Measurements from ENCODE around the gene UNC79. TPM values are rescaled to one million over a fixed set of nuclear protein-coding genes. Genes with fewer than 3 reads are reported as not detected.

Gene UNC79
- total RNA-seq, 1 experiment from 2014 or later: not detected

DNA sequence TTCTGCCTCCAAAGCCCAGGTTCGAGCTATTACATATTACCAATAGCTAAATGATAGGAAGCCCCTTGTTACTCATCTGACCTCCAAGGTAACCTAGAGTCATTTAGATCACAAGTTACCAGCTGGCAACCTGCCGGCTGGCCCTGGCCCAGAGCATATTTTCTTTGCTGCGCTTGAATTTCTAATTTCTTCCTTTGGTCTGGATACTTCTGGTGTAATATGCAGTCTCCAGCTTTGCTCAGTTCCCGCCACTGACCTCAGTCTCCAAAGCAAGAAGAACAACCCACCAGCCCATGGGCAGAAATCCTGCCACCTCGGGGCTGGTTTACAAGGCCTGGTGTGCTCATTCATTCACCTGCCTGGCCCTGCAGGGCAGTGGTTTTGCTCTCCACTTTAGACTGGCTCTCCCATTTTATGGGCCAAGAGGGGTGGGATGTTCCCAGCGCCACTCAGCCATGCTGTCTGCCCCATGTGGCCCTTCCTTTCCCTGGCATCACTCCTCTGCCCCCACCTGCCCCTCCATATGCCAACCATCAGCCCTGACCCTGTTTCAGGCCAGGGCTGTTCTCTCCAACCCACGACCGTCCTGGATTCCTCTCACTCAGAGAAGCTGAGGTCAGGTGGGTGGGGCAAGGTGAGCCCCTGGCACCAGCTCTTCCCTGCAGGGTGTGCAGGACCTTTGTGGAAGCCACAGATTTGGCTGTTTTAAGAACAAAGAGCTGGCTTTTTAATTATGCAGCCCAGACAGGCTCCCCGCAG is 281.5 kb downstream of the UNC79 start:
- no peak overlapping the region for H3K27ac Mint-ChIP-seq (ENCODE audit: unreplicated experiment)

DNA sequence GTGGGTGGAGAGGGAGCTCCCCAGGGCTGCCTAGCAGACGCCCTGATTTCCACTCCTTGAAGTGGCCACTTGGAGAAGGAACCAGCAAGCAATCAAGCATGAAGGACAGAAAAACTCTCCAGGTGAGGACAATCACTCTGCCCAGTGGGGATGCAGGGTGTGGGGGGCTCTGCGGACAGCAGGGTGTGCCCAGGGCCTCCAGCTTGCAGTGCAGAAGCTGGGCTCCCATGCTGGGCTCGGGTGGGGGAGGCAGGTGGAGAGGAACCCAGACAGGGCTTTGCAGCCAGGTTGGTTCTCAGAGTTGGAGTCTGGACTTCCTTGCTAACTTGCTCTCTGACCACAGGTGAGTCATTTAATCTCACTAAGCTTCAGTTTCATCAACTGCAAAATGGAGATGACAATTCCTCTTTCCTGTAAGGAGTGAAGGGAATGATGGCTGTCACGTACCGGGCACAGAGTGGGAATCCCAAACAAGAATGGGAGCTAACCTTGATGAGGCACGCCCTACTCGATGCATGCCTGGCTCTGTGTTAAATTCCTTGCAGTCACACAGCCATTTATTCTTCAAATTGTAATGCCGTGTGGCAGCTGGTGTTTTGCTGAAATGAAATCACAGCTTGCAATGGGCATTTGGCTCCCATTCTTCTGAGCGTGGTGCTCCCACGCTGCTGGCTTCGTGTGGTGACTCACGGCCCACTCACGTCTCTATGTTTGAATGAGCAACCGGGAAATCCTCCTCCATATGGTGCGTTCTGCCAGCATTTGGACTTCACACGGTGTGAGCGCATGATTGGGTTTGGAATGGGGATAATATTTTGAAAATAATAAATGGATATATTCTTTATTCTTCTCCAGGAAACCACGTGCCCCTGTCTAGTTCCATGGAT is 282.3 kb downstream of the UNC79 start:
- Mint-ChIP-seq H3K27ac (ENCODE audit: unreplicated experiment) (no peak overlapping the region), H3K36me3 (ENCODE audit: insufficient read depth, unreplicated experiment) (no peaks in the 10 kb centered on the region), H3K27me3 (ENCODE audit: unreplicated experiment) (peaks cover 85% of the 10 kb centered on the region), H3K4me1 (ENCODE audit: low read depth, unreplicated experiment) (no peaks in the 10 kb centered on the region), H3K4me3 (ENCODE audit: low read depth, unreplicated experiment) (no peak overlapping the region), H3K9me3 (ENCODE audit: low read depth, unreplicated experiment) (no peaks in the 10 kb centered on the region)
- TF ChIP-seq, protein P1, sequence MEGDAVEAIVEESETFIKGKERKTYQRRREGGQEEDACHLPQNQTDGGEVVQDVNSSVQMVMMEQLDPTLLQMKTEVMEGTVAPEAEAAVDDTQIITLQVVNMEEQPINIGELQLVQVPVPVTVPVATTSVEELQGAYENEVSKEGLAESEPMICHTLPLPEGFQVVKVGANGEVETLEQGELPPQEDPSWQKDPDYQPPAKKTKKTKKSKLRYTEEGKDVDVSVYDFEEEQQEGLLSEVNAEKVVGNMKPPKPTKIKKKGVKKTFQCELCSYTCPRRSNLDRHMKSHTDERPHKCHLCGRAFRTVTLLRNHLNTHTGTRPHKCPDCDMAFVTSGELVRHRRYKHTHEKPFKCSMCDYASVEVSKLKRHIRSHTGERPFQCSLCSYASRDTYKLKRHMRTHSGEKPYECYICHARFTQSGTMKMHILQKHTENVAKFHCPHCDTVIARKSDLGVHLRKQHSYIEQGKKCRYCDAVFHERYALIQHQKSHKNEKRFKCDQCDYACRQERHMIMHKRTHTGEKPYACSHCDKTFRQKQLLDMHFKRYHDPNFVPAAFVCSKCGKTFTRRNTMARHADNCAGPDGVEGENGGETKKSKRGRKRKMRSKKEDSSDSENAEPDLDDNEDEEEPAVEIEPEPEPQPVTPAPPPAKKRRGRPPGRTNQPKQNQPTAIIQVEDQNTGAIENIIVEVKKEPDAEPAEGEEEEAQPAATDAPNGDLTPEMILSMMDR (IDR thresholded peaks at IDR 0.05; ENCODE audit: unreplicated experiment): no peak
- CTCF ChIA-PET: no interaction called here
- BruUV-seq (replicated peaks): no TSS peak
- no peak for DNase-seq
- intact Hi-C loops (cut with micrococcal nuclease; ENCODE audit: unreplicated experiment): no loop called here

More for the DNA sequence above, 281.5 kb downstream of the UNC79 start:
- TF ChIP-seq, protein P1 (IDR thresholded peaks at IDR 0.05; ENCODE audit: unreplicated experiment): no peak
- no TSS peak for BruUV-seq (replicated peaks)
- Mint-ChIP-seq H3K4me1 (ENCODE audit: low read depth, unreplicated experiment) (no peaks in the 10 kb centered on the region), H3K4me3 (ENCODE audit: low read depth, unreplicated experiment) (no peak overlapping the region), H3K27me3 (ENCODE audit: unreplicated experiment) (peaks cover 85% of the 10 kb centered on the region), H3K9me3 (ENCODE audit: low read depth, unreplicated experiment) (no peaks in the 10 kb centered on the region), H3K36me3 (ENCODE audit: insufficient read depth, unreplicated experiment) (no peaks in the 10 kb centered on the region)
- CTCF ChIA-PET: no interaction called here
- intact Hi-C loops (cut with micrococcal nuclease; ENCODE audit: unreplicated experiment): no loop called here
- no peak for DNase-seq

- no peaks in the 10 kb centered on the region for H3K36me3 Mint-ChIP-seq (ENCODE audit: insufficient read depth, unreplicated experiment)
- CTCF ChIA-PET: no interaction called here
- no TSS peak for BruUV-seq (replicated peaks)
- intact Hi-C loops (cut with micrococcal nuclease; ENCODE audit: unreplicated experiment): no loop called here
- no peaks in the 10 kb centered on the region for H3K4me1 Mint-ChIP-seq (ENCODE audit: low read depth, unreplicated experiment)
- peaks cover 85% of the 10 kb centered on the region for H3K27me3 Mint-ChIP-seq (ENCODE audit: unreplicated experiment)
- no peak overlapping the region for H3K4me3 Mint-ChIP-seq (ENCODE audit: low read depth, unreplicated experiment)
- no peak overlapping the region for H3K27ac Mint-ChIP-seq (ENCODE audit: unreplicated experiment)
- TF ChIP-seq, protein P1 (IDR thresholded peaks at IDR 0.05; ENCODE audit: unreplicated experiment): no peak
- no peak for DNase-seq
- no peaks in the 10 kb centered on the region for H3K9me3 Mint-ChIP-seq (ENCODE audit: low read depth, unreplicated experiment)
These were observed 283.1 kb downstream of the UNC79 start for GRCh38 chr14:93713726-93714405.

- BruUV-seq (replicated peaks): no TSS peak
- Mint-ChIP-seq H3K36me3 (ENCODE audit: insufficient read depth, unreplicated experiment) (no peaks in the 10 kb centered on the region), H3K9me3 (ENCODE audit: low read depth, unreplicated experiment) (no peaks in the 10 kb centered on the region), H3K27ac (ENCODE audit: unreplicated experiment) (no peak overlapping the region), H3K4me1 (ENCODE audit: low read depth, unreplicated experiment) (no peaks in the 10 kb centered on the region), H3K4me3 (ENCODE audit: low read depth, unreplicated experiment) (no peak overlapping the region), H3K27me3 (ENCODE audit: unreplicated experiment) (peaks cover 85% of the 10 kb centered on the region)
- no peak for DNase-seq
- CTCF ChIA-PET: interaction anchor here (0.6 to 0.8 kb wide), 3 partner anchors 9 to 571 kb away, joined by 4 to 8 read pairs (median 5); no protein-coding TSS in a partner anchor
- TF ChIP-seq, protein P1 (IDR thresholded peaks at IDR 0.05; ENCODE audit: unreplicated experiment): no peak
- intact Hi-C loops (cut with micrococcal nuclease; ENCODE audit: unreplicated experiment): no loop called here
These were observed 283.9 kb downstream of the UNC79 start for GRCh38 chr14:93714605-93715004.
